BJ (cell line): Measurements from ENCODE around the gene PDZD2. TPM values are rescaled to one million over a fixed set of nuclear protein-coding genes. Genes with fewer than 3 reads are reported as not detected.

Source experiments
- CTCF ChIA-PET: fragments of 350-600 bp; formaldehyde crosslinking; extraction: SDS; loops from one replicate; lab custom pipeline; 2021; ENCODE audit warnings: antibody characterized with exemption, inconsistent platforms; lab: Yijun Ruan, JAX
- POLR2A ChIA-PET: fragments of 300-600 bp; sonication (Branson Sonifier 250); formaldehyde crosslinking; extraction: SDS; loops from one replicate; lab custom pipeline; 2021; ENCODE audit warnings: antibody characterized with exemption; lab: Charles Lee
- DNase-seq: peaks from one replicate; pipeline ENCODE4 v3.0.0-alpha.2; 2011; ENCODE audit warnings: low read depth
- H3K27me3 ChIP-seq: 2 replicates; pipeline ENCODE4 v1.6.0; 2011; ENCODE audit warnings: low read length; ENCODE audit not compliant: control insufficient read depth, insufficient read depth
- H3K36me3 ChIP-seq: 2 replicates; pipeline ENCODE4 v1.5.1; 2011; ENCODE audit warnings: low read length; ENCODE audit not compliant: control insufficient read depth, insufficient read depth
- H3K4me3 ChIP-seq: 2 replicates; pipeline ENCODE4 v1.5.1; 2011; ENCODE audit warnings: low read depth, mild to moderate bottlenecking, control low read depth, low read length
- polyA plus RNA-seq: library from polyadenylated mRNA; depleted of rRNA; stranded (reverse); fragments of >200 nt; gene quantifications from 2 replicates; pipeline ENCODE4 v1.2.3, GENCODE V29; 2011
- TF ChIP-seq, protein P1 (sequence below): IDR thresholded peaks from 2 replicates; pipeline ENCODE4 v1.5.1; 2011; ENCODE audit warnings: low read depth, mild to moderate bottlenecking, control low read depth, inconsistent platforms, low read length, moderate library complexity; ENCODE audit not compliant: insufficient read depth

Gene PDZD2
- polyA plus RNA-seq, 1 experiment, result 0.06 TPM

DNA sequence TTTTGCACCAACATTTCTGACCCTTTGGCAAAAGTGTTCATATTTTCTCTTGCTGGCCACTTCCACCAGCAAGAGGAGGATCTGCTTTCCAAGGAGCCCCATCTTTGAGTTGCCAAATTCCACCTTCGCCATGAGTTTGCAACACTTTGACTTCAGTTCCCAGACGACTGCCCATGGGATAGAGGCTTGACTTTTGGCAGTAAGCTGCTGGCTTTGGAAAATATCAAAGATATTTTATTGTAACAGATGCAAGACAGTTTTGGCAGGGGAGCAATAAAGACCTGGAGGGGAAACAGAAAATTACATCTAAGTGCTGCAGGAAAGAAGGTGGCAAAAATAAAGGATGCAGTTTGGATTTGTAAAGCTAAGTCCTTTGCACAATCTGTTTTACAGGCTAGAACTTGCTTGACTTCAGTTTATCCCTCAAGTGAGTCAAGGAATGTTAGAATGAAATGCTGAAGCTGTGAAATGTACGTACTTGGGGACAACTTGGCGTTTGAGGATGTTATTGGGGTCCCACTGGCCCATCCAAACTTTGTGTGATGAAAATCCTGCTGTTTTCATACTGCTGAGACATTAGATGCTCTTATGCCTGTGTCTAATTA is 302.3 kb downstream of the PDZD2 start:
- no peak overlapping the region for H3K4me3 ChIP-seq
- ChIA-PET POLR2A (no interaction called here), CTCF (no interaction called here)
- no peaks in the 10 kb centered on the region for H3K36me3 ChIP-seq
- peaks cover 5% of the 10 kb centered on the region for H3K27me3 ChIP-seq
- TF ChIP-seq, protein P1, sequence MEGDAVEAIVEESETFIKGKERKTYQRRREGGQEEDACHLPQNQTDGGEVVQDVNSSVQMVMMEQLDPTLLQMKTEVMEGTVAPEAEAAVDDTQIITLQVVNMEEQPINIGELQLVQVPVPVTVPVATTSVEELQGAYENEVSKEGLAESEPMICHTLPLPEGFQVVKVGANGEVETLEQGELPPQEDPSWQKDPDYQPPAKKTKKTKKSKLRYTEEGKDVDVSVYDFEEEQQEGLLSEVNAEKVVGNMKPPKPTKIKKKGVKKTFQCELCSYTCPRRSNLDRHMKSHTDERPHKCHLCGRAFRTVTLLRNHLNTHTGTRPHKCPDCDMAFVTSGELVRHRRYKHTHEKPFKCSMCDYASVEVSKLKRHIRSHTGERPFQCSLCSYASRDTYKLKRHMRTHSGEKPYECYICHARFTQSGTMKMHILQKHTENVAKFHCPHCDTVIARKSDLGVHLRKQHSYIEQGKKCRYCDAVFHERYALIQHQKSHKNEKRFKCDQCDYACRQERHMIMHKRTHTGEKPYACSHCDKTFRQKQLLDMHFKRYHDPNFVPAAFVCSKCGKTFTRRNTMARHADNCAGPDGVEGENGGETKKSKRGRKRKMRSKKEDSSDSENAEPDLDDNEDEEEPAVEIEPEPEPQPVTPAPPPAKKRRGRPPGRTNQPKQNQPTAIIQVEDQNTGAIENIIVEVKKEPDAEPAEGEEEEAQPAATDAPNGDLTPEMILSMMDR, result no peak
- DNase-seq, result no peak

DNA sequence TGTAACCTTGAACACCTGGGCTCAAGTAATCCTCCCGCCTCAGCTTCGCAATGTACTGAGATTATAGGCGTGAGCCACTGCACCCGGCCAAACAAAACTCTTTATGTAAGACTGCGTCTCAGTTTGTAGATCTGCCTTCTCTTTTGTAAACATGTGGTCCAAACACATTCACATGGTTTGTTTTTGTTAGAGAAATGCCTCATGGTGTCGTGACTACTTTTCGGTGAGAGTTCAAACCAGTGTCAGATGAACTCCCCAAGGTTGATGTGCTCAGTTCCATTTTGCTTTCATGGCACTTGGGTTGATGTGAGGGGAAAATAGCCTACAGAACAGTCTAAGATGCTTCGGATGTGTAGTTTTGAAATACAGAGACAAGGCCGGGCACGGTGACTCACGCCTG is 303.6 kb downstream of the PDZD2 start:
- no peak for DNase-seq
- TF ChIP-seq, protein P1, result no peak
- H3K4me3 ChIP-seq, result no peak overlapping the region
- peaks cover 4% of the 10 kb centered on the region for H3K27me3 ChIP-seq
- CTCF ChIA-PET, result no interaction called here
- H3K36me3 ChIP-seq, result no peaks in the 10 kb centered on the region
- POLR2A ChIA-PET, result no interaction called here

DNA sequence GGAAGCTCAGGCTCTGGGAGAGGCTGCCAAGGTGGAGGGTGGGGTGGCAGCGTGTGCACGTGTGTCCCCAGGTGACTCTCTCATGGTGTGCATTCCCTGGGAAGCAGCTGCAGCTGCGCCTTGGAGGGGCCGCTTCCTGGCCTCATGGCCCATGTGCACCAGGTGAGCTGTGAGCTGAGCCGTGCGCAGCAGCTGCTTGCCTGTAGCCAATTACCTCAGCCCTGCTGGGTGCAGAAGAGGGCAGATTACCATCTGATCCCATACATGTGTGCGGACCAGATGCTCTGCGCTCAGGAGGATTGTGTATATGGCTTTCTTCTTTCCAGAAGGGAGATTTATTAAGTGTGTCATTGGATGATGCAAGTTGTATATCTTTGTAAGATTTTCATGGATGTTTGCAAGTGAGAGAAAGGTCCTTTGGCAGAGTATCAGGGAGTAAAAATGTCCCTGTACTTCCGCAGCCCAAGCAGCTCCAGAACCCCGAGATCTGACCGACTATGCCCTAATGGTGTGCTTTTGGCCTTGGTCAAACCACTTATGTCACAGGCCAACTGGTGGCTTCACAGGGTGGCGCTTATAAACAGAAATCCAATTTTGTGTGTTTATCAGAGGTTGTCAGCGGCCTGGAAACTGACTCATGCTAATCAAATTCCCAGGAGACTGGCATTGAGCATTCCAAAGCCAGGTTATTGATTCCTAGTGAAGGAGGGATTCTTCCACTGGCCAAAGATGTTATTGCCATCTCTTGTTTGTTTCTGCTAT is 305.9 kb downstream of the PDZD2 start:
- ChIA-PET POLR2A (interaction anchor here (0.6 kb wide), 1 partner anchor 10 kb away, joined by 5 read pairs; no protein-coding TSS in a partner anchor), CTCF (interaction anchor here (1.1 kb wide), 1 partner anchor 119 kb away, joined by 3 read pairs; no protein-coding TSS in a partner anchor)
- H3K4me3 ChIP-seq, result no peak overlapping the region
- TF ChIP-seq, protein P1, result no peak
- peaks cover 4% of the 10 kb centered on the region for H3K27me3 ChIP-seq
- DNase-seq, result no peak
- no peaks in the 10 kb centered on the region for H3K36me3 ChIP-seq

DNA sequence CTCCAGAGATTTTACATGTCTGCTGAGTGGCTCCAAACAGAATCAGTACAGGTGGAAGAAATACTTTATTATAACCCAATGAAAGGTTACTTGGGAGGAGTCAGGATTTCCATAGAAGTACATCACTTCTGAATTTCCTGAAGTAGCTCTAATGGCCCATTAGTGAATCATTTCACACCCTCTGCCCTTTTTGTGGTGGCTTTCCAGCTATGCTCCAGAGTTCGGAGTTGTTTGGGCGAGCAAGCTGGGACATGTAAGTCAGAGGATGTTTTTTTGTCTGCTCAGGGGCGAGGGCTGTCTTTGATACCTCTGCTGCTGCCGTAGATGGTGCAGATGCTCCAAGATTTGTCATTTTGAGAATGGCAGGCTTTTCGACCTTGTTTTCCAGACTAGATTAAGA is 309.1 kb downstream of the PDZD2 start:
- TF ChIP-seq, protein P1, result no peak
- Histone ChIP-seq H3K4me3 (no peak overlapping the region), H3K36me3 (no peaks in the 10 kb centered on the region), H3K27me3 (peaks cover 4% of the 10 kb centered on the region)
- CTCF ChIA-PET, result interaction anchor here (0.8 to 1.3 kb wide), 4 partner anchors 18 to 129 kb away, joined by 3 to 4 read pairs (median 3); no protein-coding TSS in a partner anchor
- no peak for DNase-seq
- POLR2A ChIA-PET, result no interaction called here

DNA sequence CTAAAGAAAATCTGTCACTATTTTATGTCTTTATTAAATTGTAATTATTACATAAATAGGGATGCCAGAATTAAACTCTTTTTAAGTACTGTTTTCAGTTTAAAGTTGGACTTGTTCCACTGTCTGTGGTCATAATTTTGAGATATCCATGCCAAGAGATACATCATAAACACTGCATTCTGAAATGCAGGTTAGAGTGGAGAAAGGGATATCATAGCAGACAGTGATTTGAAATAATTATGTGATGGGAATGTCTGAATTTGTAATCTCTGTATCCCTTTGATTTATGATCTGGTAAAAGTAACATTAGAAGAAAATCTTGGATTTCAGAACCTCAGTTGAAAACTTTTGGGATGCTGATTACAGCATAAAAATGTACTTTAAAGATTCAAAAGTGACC is 313.1 kb downstream of the PDZD2 start:
- no peaks in the 10 kb centered on the region for H3K36me3 ChIP-seq
- no peak for DNase-seq
- TF ChIP-seq, protein P1, result no peak
- H3K4me3 ChIP-seq, result no peak overlapping the region
- POLR2A ChIA-PET, result no interaction called here
- 0 out of 2 replicates have a peak, but pooled peaks cover under 1% of the 10 kb centered on the region for H3K27me3 ChIP-seq
- CTCF ChIA-PET, result no interaction called here
